K562 (cell line): ENCODE measurements around the gene EFEMP2. TPM values are rescaled to one million over a fixed set of nuclear protein-coding genes. Genes with fewer than 3 reads are reported as not detected.

Experiments used
- DMBX1 ChIP-seq: fragments of 250-450 bp; sonication (Bioruptor Pico); IDR thresholded peaks from 2 replicates; pipeline ENCODE4 v1.8.0; 2022; ENCODE audit warnings: inconsistent platforms, mild to moderate bottlenecking, moderate library complexity, borderline replicate concordance
- GTF2B ChIP-seq: IDR thresholded peaks from 2 replicates; pipeline ENCODE4 v1.6.1; 2011; ENCODE audit not compliant: insufficient read length; ENCODE audit errors: extremely low read depth
- NFATC3 ChIP-seq: fragments of 450-650 bp; IDR thresholded peaks from 2 replicates; pipeline ENCODE4 v1.6.1; 2017; ENCODE audit warnings: mild to moderate bottlenecking
- POLR2B ChIP-seq: fragments of 450-650 bp; IDR thresholded peaks from 2 replicates; pipeline ENCODE4 v1.6.1; 2018; ENCODE audit warnings: low read depth; ENCODE audit not compliant: partially characterized antibody
- POLR2G ChIP-seq: fragments of 200-400 bp; formaldehyde crosslinking; IDR thresholded peaks from 2 replicates; pipeline ENCODE4 v1.6.1; 2017; ENCODE audit warnings: low read depth, mild to moderate bottlenecking, antibody characterized with exemption, low read length, moderate library complexity
- SIN3A ChIP-seq, 2 experiments: fragments of 150-350 bp in 1 of 2; IDR thresholded peaks; 2 replicates each; pipeline ENCODE4 v1.6.1; 2011 to 2016; ENCODE audit warnings: borderline replicate concordance in 2 of 2, low read depth in 2 of 2, low read length in 2 of 2, mild to moderate bottlenecking in 2 of 2, moderate library complexity in 2 of 2; ENCODE audit not compliant: control insufficient read depth in 1 of 2
- SOX6 ChIP-seq: fragments of 450-650 bp; IDR thresholded peaks from 2 replicates; pipeline ENCODE4 v1.6.1; 2014; ENCODE audit warnings: mild to moderate bottlenecking
- ZMIZ1 ChIP-seq, 2 experiments: fragments of 150-350 bp in 1 of 2; IDR thresholded peaks; 2 replicates each; pipeline ENCODE4 v1.6.1; 2012 to 2016; ENCODE audit warnings: low read depth in 2 of 2, low read length in 2 of 2, mild to moderate bottlenecking in 1 of 2, moderate library complexity in 1 of 2
- ZNF586 ChIP-seq: fragments of 450-650 bp; formaldehyde crosslinking; conservative IDR thresholded peaks from 2 replicates; pipeline ENCODE4 v1.4.0; 2020; ENCODE audit warnings: mild to moderate bottlenecking, moderate library complexity
- polyA plus RNA-seq, 8 experiments: library from polyadenylated mRNA; depleted of rRNA in 4 of 8; stranded (reverse) in 5 of 8; unstranded in 3 of 8; fragments of >200 nt; fragmentation: Nextera tagmentation in 2 of 8; fragmentation: Illumina TruSeq in 1 of 8; extraction: Ambion mirVana in 2 of 8; extraction: Trizol in 1 of 8; gene quantifications; 2 replicates each; pipeline versions ENCODE4 v1.2.1 to v1.2.3, GENCODE V29; 2011 to 2014; ENCODE audit warnings: inconsistent platforms in 1 of 8, missing spikeins in 1 of 8
- total RNA-seq, 7 experiments: library from RNA; depleted of rRNA in 6 of 7; stranded (reverse); fragments of >200 nt in 6 of 7; fragmentation: Illumina TruSeq in 2 of 7; extraction: Trizol in 2 of 7; gene quantifications; 2 replicates each; pipeline versions ENCODE4 v1.2.1 to v1.2.3, GENCODE V29; 2011 to 2021; ENCODE audit warnings: low replicate concordance in 1 of 7
- TF ChIP-seq, protein P1 (sequence below), 2 experiments: fragments of 450-650 bp; IDR thresholded peaks; 2 replicates each; pipeline ENCODE4 v1.6.1; 2016; ENCODE audit warnings: mild to moderate bottlenecking in 2 of 2, borderline replicate concordance in 1 of 2, low read depth in 1 of 2, moderate library complexity in 1 of 2
- TF ChIP-seq, protein P2 (sequence below): sonication (generic); formaldehyde crosslinking; IDR thresholded peaks from 2 replicates; pipeline ENCODE4 v1.9.0; 2022; ENCODE audit warnings: mild to moderate bottlenecking, missing genetic modification reagents

The EFEMP2 gene
- total and polyA plus RNA-seq, 9 of the 15 experiments (the other 6 are each of a cell fraction or from before 2014, with no cell fraction given), result 0.07 to 2.9 (median 0.69) TPM; not detected in 1

- TF ChIP-seq, protein P1, sequence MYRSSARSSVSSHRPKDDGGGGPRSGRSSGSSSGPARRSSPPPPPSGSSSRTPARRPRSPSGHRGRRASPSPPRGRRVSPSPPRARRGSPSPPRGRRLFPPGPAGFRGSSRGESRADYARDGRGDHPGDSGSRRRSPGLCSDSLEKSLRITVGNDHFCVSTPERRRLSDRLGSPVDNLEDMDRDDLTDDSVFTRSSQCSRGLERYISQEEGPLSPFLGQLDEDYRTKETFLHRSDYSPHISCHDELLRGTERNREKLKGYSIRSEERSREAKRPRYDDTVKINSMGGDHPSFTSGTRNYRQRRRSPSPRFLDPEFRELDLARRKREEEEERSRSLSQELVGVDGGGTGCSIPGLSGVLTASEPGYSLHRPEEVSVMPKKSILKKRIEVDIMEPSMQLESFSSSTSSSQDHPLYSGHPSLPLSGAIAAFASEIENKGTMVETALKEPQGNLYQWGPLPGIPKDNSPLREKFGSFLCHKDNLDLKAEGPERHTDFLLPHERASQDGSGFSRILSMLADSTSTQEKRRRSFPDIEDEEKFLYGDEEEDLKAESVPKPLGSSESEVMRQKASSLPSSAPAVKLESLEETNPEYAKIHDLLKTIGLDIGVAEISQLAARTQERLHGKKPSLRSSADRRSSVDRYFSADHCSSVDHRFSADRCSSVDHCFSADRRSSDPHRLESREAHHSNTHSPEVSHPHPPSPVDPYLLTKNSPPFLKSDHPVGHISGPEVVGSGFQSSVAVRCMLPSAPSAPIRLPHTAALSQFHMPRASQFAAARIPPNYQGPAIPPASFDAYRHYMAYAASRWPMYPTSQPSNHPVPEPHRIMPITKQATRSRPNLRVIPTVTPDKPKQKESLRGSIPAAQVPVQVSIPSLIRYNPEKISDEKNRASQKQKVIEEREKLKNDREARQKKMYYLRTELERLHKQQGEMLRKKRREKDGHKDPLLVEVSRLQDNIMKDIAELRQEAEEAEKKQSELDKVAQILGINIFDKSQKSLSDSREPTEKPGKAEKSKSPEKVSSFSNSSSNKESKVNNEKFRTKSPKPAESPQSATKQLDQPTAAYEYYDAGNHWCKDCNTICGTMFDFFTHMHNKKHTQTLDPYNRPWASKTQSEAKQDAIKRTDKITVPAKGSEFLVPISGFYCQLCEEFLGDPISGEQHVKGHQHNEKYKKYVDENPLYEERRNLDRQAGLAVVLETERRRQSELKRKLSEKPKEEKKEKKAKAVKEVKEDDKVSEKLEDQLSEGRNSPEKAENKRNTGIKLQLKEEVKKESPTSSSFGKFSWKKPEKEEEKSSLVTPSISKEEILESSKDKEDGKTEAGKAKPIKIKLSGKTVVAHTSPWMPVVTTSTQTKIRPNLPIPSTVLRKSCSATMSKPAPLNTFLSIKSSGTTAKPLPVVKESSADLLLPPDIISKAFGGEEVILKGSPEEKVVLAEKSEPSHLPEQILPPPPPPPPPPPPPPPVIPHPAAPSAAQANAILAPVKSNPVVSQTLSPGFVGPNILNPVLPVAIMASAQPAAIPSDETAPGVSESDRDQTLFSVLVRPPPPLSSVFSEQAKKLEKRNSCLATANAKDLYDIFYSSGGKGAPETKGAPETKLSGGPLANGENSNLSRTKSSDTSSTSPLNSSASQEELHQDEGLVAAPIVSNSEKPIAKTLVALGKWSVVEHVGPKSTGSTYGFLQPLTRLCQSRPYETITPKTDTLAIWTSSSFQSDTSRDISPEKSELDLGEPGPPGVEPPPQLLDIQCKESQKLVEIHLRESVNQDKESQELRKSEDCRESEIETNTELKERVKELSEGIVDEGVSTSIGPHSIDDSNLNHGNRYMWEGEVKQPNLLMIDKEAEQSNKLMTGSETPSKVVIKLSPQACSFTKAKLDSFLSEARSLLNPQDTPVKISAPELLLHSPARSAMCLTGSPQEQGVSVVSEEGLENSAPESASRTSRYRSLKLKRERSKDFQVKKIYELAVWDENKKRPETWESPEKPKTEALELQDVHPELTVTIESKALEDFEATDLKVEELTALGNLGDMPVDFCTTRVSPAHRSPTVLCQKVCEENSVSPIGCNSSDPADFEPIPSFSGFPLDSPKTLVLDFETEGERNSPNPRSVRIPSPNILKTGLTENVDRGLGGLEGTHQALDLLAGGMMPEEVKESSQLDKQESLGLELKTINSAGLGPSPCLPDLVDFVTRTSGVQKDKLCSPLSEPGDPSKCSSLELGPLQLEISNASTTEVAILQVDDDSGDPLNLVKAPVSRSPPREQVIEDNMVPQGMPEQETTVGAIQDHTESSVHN (IDR thresholded peaks at IDR 0.05; ENCODE audit: borderline replicate concordance in 1 of 2, low read depth in 1 of 2), result peak in 1 of 2 experiments; percentile 57; a peak in 2 of 4 replicates
- TF ChIP-seq NFATC3 (no peak), DMBX1 (no peak), SOX6 (no peak; the same call in 1 of the 2 replicates), ZNF586 (CRISPR knock-in tag) (no peak), POLR2B (peak; percentile 28), GTF2B (no peak), ZMIZ1 (IDR thresholded peaks at IDR 0.05; ENCODE audit: low read depth in 2 of 2, low read length in 2 of 2) (no peak; a peak in 1 of 4 replicates), SIN3A (IDR thresholded peaks at IDR 0.05; ENCODE audit: borderline replicate concordance in 2 of 2, control insufficient read depth in 1 of 2, low read depth in 2 of 2, low read length in 2 of 2) (peak; percentile 33 to 57; a peak in 2 of 4 replicates), POLR2G (peak; percentile 92)
- TF ChIP-seq, protein P2, sequence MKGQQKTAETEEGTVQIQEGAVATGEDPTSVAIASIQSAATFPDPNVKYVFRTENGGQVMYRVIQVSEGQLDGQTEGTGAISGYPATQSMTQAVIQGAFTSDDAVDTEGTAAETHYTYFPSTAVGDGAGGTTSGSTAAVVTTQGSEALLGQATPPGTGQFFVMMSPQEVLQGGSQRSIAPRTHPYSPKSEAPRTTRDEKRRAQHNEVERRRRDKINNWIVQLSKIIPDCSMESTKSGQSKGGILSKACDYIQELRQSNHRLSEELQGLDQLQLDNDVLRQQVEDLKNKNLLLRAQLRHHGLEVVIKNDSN (CRISPR knock-in tag), result peak; percentile 76
These were observed 26.9 kb upstream of the EFEMP2 start (continued) for GRCh38 chr11:65899356-65900124.
